GM18511 (cell line): ENCODE results near the gene SLC25A21.
"Not testable (repeated sequence)": the region's sequence is repeated elsewhere in the genome, so short reads cannot be mapped to it uniquely, and the experiment has no call there.

Experiments
- ATAC-seq: cut with Tn5 transposase; IDR thresholded peaks from one replicate; pipeline ENCODE4 v1.9.1; 2021; ENCODE audit warnings: mild to moderate bottlenecking, moderate library complexity; ENCODE audit not compliant: unreplicated experiment

SLC25A21 gene

GRCh38 chr14:37091651-37092050 is 80.8 kb downstream of the SLC25A21 start:
- no peak for ATAC-seq

- ATAC-seq = no peak
Measured at GRCh38 chr14:37090026-37090425, 82.4 kb downstream of the SLC25A21 start.

- ATAC-seq = no peak
Measured at GRCh38 chr14:37089410-37089809, 83.0 kb downstream of the SLC25A21 start.

- ATAC-seq = no peak
Measured at GRCh38 chr14:37088356-37089215, 83.8 kb downstream of the SLC25A21 start.

DNA sequence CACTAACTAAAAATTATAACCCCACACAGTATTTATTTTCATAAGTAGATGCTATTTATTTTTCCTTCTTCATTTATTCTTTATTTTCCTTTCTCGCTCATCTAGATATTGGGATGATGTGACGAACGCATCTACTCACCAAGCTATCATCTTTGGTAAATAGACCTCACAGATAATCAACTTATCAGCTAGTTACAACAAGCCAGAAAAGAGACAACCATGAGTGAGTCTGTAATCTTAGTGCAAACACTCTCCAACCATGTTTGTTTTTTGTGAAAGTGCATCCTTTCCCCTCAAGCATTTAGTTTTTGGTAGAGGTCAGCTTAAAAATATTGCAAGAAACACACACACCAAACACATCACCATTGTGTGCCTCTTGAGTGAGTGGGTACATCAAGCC is 84.9 kb downstream of the SLC25A21 start:
- no peak for ATAC-seq

- ATAC-seq = no peak
Measured at GRCh38 chr14:37083599-37083998, 88.8 kb downstream of the SLC25A21 start.

- ATAC-seq = no peak
Measured at GRCh38 chr14:37082449-37082848, 90.0 kb downstream of the SLC25A21 start.

DNA sequence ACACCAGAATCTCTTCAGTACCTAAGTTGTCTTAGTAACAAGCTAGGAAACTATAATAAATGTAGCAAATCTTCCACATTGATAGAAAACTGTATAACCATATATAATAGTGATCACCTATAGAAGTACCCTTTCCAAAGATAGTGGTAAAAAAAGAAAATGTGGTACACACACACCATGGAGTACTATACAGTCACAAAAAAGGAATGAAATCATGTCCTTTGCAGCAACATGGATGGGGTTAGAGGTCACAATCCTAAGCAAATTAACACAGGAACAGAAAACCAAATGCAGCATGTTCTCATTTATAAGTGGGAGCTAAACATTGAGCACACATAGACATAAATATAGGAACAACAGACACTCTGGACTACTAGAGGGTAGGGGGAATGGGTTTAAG is 90.5 kb downstream of the SLC25A21 start:
- ATAC-seq = no peak

- ATAC-seq = no peak
Measured at GRCh38 chr14:37081218-37081617, 91.2 kb downstream of the SLC25A21 start.

DNA sequence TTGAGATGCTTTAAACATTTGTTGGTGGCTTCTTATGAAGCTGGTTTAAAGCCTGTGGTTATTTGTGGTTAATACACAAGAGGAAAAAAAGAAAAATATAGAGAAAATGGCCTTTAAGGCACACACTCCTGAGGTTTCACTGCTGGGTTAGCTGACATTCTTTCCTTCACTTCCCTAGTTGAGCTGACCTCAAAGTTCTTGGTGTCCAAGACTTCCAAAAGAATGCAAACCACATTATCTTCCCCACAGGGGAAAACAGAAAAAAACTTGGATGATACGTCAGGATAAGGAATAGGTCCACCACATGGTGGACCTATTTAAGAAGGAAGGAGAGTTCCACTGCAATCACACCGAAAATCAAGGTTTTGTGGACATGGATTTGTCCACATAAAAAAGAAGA is 94.3 kb downstream of the SLC25A21 start:
- no peak for ATAC-seq

- not testable (repeated sequence) for ATAC-seq
Measured at GRCh38 chr14:37074320-37074719, 98.1 kb downstream of the SLC25A21 start.

GRCh38 chr14:37063467-37064240 is 108.8 kb downstream of the SLC25A21 start:
- no peak for ATAC-seq

- no peak for ATAC-seq
Measured at GRCh38 chr14:37062191-37062803, 110.1 kb downstream of the SLC25A21 start.

- no peak for ATAC-seq
Measured at GRCh38 chr14:37061697-37062096, 110.7 kb downstream of the SLC25A21 start.

- ATAC-seq = no peak
Measured at GRCh38 chr14:37060496-37061260, 111.7 kb downstream of the SLC25A21 start.

- no peak for ATAC-seq
Measured at GRCh38 chr14:37057776-37058175, 114.6 kb downstream of the SLC25A21 start.

DNA sequence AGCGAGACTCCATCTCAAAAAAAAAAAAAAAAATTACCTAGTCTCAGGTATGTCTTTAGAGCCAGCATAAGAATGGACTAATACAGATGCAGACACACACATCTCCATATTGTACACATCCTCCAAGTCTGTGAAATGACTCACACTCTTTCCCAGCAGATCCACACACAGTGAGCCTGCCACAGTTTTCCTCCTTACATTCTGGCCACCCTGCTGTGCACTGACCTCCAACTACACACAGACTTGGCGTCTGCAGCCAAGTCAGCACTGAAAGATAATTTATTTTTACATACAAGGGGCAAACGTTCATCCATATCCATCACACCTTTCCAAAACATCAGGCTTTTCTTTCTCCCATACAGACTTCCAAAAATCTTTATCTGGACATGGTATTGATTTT is 115.9 kb downstream of the SLC25A21 start:
- ATAC-seq = no peak

- ATAC-seq = no peak
Measured at GRCh38 chr14:37054869-37055268, 117.5 kb downstream of the SLC25A21 start.

- no peak for ATAC-seq
Measured at GRCh38 chr14:37054144-37054543, 118.3 kb downstream of the SLC25A21 start.

DNA sequence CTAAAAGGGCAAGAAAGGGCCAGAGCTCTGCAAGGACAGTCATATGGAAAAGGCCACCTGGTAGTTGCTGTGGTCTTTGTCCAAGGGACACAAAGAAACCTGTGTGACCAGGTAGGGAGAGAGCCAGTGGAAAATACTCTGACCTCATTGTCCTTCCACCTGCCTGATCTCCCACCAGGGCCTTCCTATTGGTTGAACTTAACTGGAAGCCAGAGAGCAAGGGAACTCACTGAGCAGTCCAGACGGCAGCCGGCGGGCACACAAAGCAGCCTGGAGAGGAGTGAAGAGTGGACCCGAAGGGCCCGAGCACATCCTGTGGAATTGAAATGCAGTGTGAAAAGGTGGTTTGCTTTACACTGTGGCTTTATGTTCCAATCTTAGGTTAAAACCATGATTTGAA is 120.7 kb downstream of the SLC25A21 start:
- ATAC-seq = no peak

DNA sequence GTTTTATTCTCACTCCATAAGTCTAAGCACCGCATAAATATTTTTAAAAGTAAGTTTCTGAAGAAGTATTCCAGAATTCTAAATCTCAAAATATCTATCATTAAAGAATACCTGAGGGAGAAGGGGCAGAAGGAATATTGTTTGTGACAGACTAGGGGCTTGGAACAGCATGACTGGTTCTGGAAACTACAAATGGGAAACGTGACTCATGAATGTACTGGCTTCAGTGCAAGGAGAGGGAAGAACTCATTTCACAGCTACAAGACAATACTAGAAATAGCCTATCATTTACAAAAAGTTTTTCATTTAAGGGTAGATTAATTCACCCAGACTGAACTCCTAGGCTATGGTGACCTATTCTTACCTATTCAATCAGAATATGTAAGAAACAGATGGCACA is 121.3 kb downstream of the SLC25A21 start:
- ATAC-seq = no peak
